CD4-positive, alpha-beta memory T cell (primary cell): ENCODE measurements around the gene INSRR. TPM values are rescaled to one million over a fixed set of nuclear protein-coding genes. Genes with fewer than 3 reads are reported as not detected.

ENCODE experiments used
- CTCF ChIA-PET: fragments of 350-600 bp; sonication (Branson Sonifier 250); formaldehyde crosslinking; loops from one replicate; lab custom pipeline; 2021; ENCODE audit warnings: inconsistent platforms; ENCODE audit not compliant: partially characterized antibody; lab: Charles Lee
- POLR2A ChIA-PET: fragments of 350-600 bp; sonication (Branson Sonifier 250); formaldehyde crosslinking; loops from one replicate; lab custom pipeline; 2021; ENCODE audit not compliant: partially characterized antibody; lab: Charles Lee
- DNase-seq, 5 donors: peaks; one replicate each; pipeline versions ENCODE4 v3.0.0 to v3.0.0-alpha.2; 2020 to 2022; ENCODE audit warnings: mixed read lengths in 1 of 5
- H3K27ac ChIP-seq: one replicate; pipeline ENCODE4 v1.7.0; 2013; ENCODE audit warnings: low read depth, low read length
- H3K27me3 ChIP-seq: 2 replicates; pipeline ENCODE4 v1.7.0; 2013; ENCODE audit warnings: mild to moderate bottlenecking, low read length, moderate library complexity; ENCODE audit not compliant: insufficient read depth
- H3K36me3 ChIP-seq: 2 replicates; pipeline ENCODE4 v1.7.0; 2013; ENCODE audit warnings: mild to moderate bottlenecking, low read length, moderate library complexity; ENCODE audit not compliant: insufficient read depth
- H3K4me1 ChIP-seq: 2 replicates; pipeline ENCODE4 v1.7.0; 2013; ENCODE audit warnings: mild to moderate bottlenecking, low read length, moderate library complexity; ENCODE audit not compliant: insufficient read depth
- H3K4me3 ChIP-seq, 2 donors: one replicate each; pipeline ENCODE4 v1.7.0; 2013; ENCODE audit warnings: low read length in 2 of 2, mild to moderate bottlenecking in 1 of 2
- H3K9me3 ChIP-seq, 2 donors: one replicate each; pipeline ENCODE4 v1.7.0; 2013; ENCODE audit warnings: low read length in 2 of 2, control low read depth in 1 of 2; ENCODE audit not compliant: control insufficient read depth in 1 of 2
- H3K27ac Mint-ChIP-seq, 7 donors: one replicate each; pipeline ENCODE4 v1.8.0; 2020 to 2021; ENCODE audit warnings: mixed read lengths in 7 of 7, mild to moderate bottlenecking in 6 of 7, inconsistent platforms in 3 of 7, moderate library complexity in 3 of 7
- H3K27me3 Mint-ChIP-seq, 2 donors: one replicate each; pipeline ENCODE4 v1.8.0; 2020 to 2021; ENCODE audit warnings: mixed read lengths in 2 of 2
- H3K36me3 Mint-ChIP-seq, 2 donors: one replicate each; pipeline ENCODE4 v1.8.0; 2020 to 2021; ENCODE audit warnings: mixed read lengths in 2 of 2, inconsistent platforms in 1 of 2, mild to moderate bottlenecking in 1 of 2
- H3K4me1 Mint-ChIP-seq, 4 donors: one replicate each; pipeline ENCODE4 v1.8.0; 2020 to 2021; ENCODE audit warnings: mixed read lengths in 4 of 4, mild to moderate bottlenecking in 1 of 4
- H3K4me3 Mint-ChIP-seq, 8 donors: one replicate each; pipeline ENCODE4 v1.8.0; 2020 to 2021; ENCODE audit warnings: mixed read lengths in 8 of 8, mild to moderate bottlenecking in 7 of 8, moderate library complexity in 6 of 8, inconsistent platforms in 3 of 8
- H3K9me3 Mint-ChIP-seq, 8 donors: one replicate each; pipeline ENCODE4 v1.8.0; 2020 to 2021; ENCODE audit warnings: mixed read lengths in 8 of 8, mild to moderate bottlenecking in 5 of 8, inconsistent platforms in 3 of 8, moderate library complexity in 1 of 8
- intact Hi-C: fragments of 100-400 bp; cut with micrococcal nuclease; formaldehyde crosslinking; loops from one replicate; pipeline ENCODE4 v1.15.1; 2023
- polyA plus RNA-seq, 2 donors: library from polyadenylated mRNA; unstranded; fragments of 300-500 nt; fragmentation: Illumina TruSeq; gene quantifications; one replicate each; pipeline ENCODE4 v1.2.3, GENCODE V29; 2021
- total RNA-seq, 2 experiments: library from RNA; stranded (reverse); gene quantifications; one replicate each; pipeline ENCODE4 v1.2.3, GENCODE V29; 2021

INSRR gene
- total and polyA plus RNA-seq, 4 experiments from 2014 or later, result 0.06 TPM; not detected in 3

DNA sequence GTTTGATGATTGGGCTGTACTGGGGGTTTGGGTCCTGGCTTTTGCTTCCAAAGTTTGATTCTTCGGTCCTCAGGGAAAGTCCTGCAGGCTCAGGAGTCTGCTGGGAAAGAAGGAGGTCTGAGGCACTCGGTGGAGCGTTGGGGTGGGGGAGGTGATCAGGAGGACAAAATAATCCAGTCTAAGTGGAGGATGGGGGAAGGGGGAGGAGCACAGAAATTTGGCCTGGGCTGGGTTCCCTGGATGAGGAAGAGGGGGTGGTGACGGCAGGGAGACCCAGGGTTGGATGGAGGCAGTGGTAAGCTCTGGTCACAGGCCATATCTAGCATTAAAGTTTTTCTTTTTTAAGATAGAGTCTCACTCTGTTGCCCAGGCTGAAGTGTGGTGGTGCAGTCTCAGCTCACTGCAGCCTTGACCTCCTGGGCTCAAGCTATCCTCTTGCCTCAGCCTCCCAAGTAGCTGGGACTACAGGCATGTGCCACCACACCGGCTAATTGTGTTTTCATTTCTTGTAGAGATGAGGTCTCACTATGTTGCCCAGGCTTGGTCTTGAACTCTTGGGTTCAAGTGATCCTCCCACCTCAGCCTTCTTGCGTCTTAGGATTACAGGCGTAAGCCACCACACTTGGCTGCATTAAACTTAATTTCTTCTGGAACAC lies 49.1 kb downstream of the INSRR start:
- DNase-seq, result no peak
- peaks cover 69% of the 10 kb centered on the region for H3K4me1 ChIP-seq
- no peaks in the 10 kb centered on the region for H3K9me3 ChIP-seq
- no peak overlapping the region for H3K4me3 ChIP-seq
- ChIA-PET POLR2A (interaction anchor here (1.2 to 1.5 kb wide), 3 partner anchors 8 to 50 kb away, joined by 3 read pairs; no protein-coding TSS in a partner anchor), CTCF (interaction anchor here (1.4 to 3.6 kb wide), 4 partner anchors 13 to 84 kb away, joined by 3 to 31 read pairs (median 6); partner anchors contain the start of gene NTRK1)
- H3K27ac ChIP-seq, result no peak overlapping the region
- peaks cover 0 to 2% (median 0%) of the 10 kb centered on the region in 8 donors for H3K9me3 Mint-ChIP-seq
- H3K36me3 ChIP-seq, result peaks cover 29% of the 10 kb centered on the region
- no peak overlapping the region for H3K4me3 Mint-ChIP-seq
- peak overlapping the region in 5 of 7 donors; percentile 46 to 85 (median 52) for H3K27ac Mint-ChIP-seq
- peaks cover 49 to 79% (median 53%) of the 10 kb centered on the region in 4 donors for H3K4me1 Mint-ChIP-seq
- intact Hi-C loops, result no loop called here
- peaks cover 46 to 77% of the 10 kb centered on the region in 2 donors for H3K36me3 Mint-ChIP-seq
- no peaks in the 10 kb centered on the region for H3K27me3 ChIP-seq
- no peaks in the 10 kb centered on the region for H3K27me3 Mint-ChIP-seq

- Mint-ChIP-seq H3K4me3 (peak overlapping the region in 1 of 8 donors; percentile 26), H3K36me3 (peaks cover 42 to 73% of the 10 kb centered on the region in 2 donors), H3K27ac (peak overlapping the region; percentile 18 to 93 (median 81)), H3K9me3 (peaks cover 0 to 2% (median 0%) of the 10 kb centered on the region in 8 donors), H3K4me1 (peaks cover 47 to 79% (median 51%) of the 10 kb centered on the region in 4 donors), H3K27me3 (no peaks in the 10 kb centered on the region)
- ChIA-PET POLR2A (interaction anchor here (1.5 to 1.6 kb wide), 2 partner anchors 8 to 58 kb away, joined by 3 to 4 read pairs; partner anchors contain the start of gene HDGF), CTCF (interaction anchor here (1.1 to 3.6 kb wide), 4 partner anchors 8 to 51 kb away, joined by 3 to 31 read pairs (median 7); partner anchors contain the start of gene NTRK1)
- Histone ChIP-seq H3K27ac (peak overlapping the region; percentile 18), H3K4me1 (peaks cover 63% of the 10 kb centered on the region), H3K9me3 (no peaks in the 10 kb centered on the region), H3K36me3 (peaks cover 29% of the 10 kb centered on the region), H3K4me3 (no peak overlapping the region), H3K27me3 (no peaks in the 10 kb centered on the region)
- intact Hi-C loops, result no loop called here
- DNase-seq, result no peak
Measured at GRCh38 chr1:156809281-156809680, 49.6 kb downstream of the INSRR start.

- Histone ChIP-seq H3K9me3 (no peaks in the 10 kb centered on the region), H3K36me3 (peaks cover 28% of the 10 kb centered on the region), H3K4me3 (no peak overlapping the region), H3K27me3 (no peaks in the 10 kb centered on the region), H3K27ac (peak overlapping the region; percentile 22), H3K4me1 (peaks cover 55% of the 10 kb centered on the region)
- H3K4me3 Mint-ChIP-seq, result no peak overlapping the region
- peaks cover 0 to 2% (median 0%) of the 10 kb centered on the region in 8 donors for H3K9me3 Mint-ChIP-seq
- no peak for DNase-seq
- H3K27ac Mint-ChIP-seq, result peak overlapping the region; percentile 58 to 96 (median 90)
- POLR2A ChIA-PET, result interaction anchor here (0.7 to 1.7 kb wide), 5 partner anchors 9 to 57 kb away, joined by 3 to 4 read pairs (median 3); partner anchors contain the start of genes HDGF and NTRK1
- intact Hi-C loops, result no loop called here
- peaks cover 42 to 75% (median 50%) of the 10 kb centered on the region in 4 donors for H3K4me1 Mint-ChIP-seq
- CTCF ChIA-PET, result interaction anchor here (1.1 to 4.1 kb wide), 8 partner anchors 8 to 81 kb away, joined by 3 to 31 read pairs (median 6); partner anchors contain the start of genes NTRK1 and SH2D2A
- H3K36me3 Mint-ChIP-seq, result peaks cover 42 to 70% of the 10 kb centered on the region in 2 donors
- H3K27me3 Mint-ChIP-seq, result no peaks in the 10 kb centered on the region
Measured at GRCh38 chr1:156808186-156809030, 50.5 kb downstream of the INSRR start.

GRCh38 chr1:156807627-156808026 lies 51.3 kb downstream of the INSRR start:
- peaks cover 0 to 2% (median 0%) of the 10 kb centered on the region in 8 donors for H3K9me3 Mint-ChIP-seq
- H3K27ac Mint-ChIP-seq, result peak overlapping the region; percentile 58 to 96 (median 90)
- peaks cover 42 to 64% of the 10 kb centered on the region in 2 donors for H3K36me3 Mint-ChIP-seq
- Histone ChIP-seq H3K4me1 (peaks cover 47% of the 10 kb centered on the region), H3K27me3 (no peaks in the 10 kb centered on the region), H3K36me3 (peaks cover 20% of the 10 kb centered on the region), H3K4me3 (no peak overlapping the region), H3K9me3 (no peaks in the 10 kb centered on the region), H3K27ac (peak overlapping the region; percentile 22)
- ChIA-PET POLR2A (interaction anchor here (0.7 to 4.2 kb wide), 7 partner anchors 9 to 141 kb away, joined by 3 to 23 read pairs (median 3); partner anchors contain the start of genes HDGF, NTRK1 and SH2D2A), CTCF (interaction anchor here (1.1 to 4.1 kb wide), 7 partner anchors 9 to 82 kb away, joined by 3 to 31 read pairs (median 6); partner anchors contain the start of genes NTRK1 and SH2D2A)
- no peaks in the 10 kb centered on the region for H3K27me3 Mint-ChIP-seq
- DNase-seq, result no peak
- intact Hi-C loops, result no loop called here
- peak overlapping the region in 2 of 8 donors; percentile 14 to 16 for H3K4me3 Mint-ChIP-seq
- H3K4me1 Mint-ChIP-seq, result peaks cover 36 to 75% (median 45%) of the 10 kb centered on the region in 4 donors

GRCh38 chr1:156806512-156807440 lies 52.1 kb downstream of the INSRR start:
- ChIA-PET CTCF (interaction anchor here (0.9 to 4.1 kb wide), 3 partner anchors 12 to 85 kb away, joined by 3 to 19 read pairs (median 4); no protein-coding TSS in a partner anchor), POLR2A (interaction anchor here (0.7 to 4.2 kb wide), 6 partner anchors 10 to 142 kb away, joined by 3 to 23 read pairs (median 4); partner anchors contain the start of genes NTRK1 and SH2D2A)
- DNase-seq, result no peak
- Mint-ChIP-seq H3K27me3 (no peaks in the 10 kb centered on the region), H3K27ac (peak overlapping the region; percentile 58 to 96 (median 90)), H3K4me1 (peaks cover 32 to 75% (median 43%) of the 10 kb centered on the region in 4 donors), H3K36me3 (peaks cover 34 to 55% of the 10 kb centered on the region in 2 donors), H3K4me3 (peak overlapping the region in 1 of 8 donors; percentile 16), H3K9me3 (peaks cover 0 to 2% (median 0%) of the 10 kb centered on the region in 8 donors)
- Histone ChIP-seq H3K36me3 (peaks cover 12% of the 10 kb centered on the region), H3K4me1 (peaks cover 42% of the 10 kb centered on the region), H3K4me3 (no peak overlapping the region), H3K27me3 (no peaks in the 10 kb centered on the region), H3K9me3 (no peaks in the 10 kb centered on the region), H3K27ac (peak overlapping the region; percentile 25)
- intact Hi-C loops, result no loop called here
